Liver (tissue), 9 donors: ENCODE results near the gene DEFB119. TPM values are rescaled to one million over a fixed set of nuclear protein-coding genes. Genes with fewer than 3 reads are reported as not detected.
"Not testable (repeated sequence)": the region's sequence is repeated elsewhere in the genome, so short reads cannot be mapped to it uniquely, and the experiment has no call there.

Experiments used
- DNase-seq: peaks from one replicate; pipeline ENCODE4 v3.0.0-alpha.2; 2017; ENCODE audit warnings: low spot score
- H3K27ac ChIP-seq, 2 donors: one replicate each; pipeline ENCODE4 v1.7.0; 2013; ENCODE audit warnings: inconsistent platforms in 2 of 2, low read length in 2 of 2, control low read depth in 1 of 2, low read depth in 1 of 2, mild to moderate bottlenecking in 1 of 2
- H3K27me3 ChIP-seq, 4 donors: one replicate each; pipeline versions ENCODE4 v1.6.1 to v1.7.0; 2013; ENCODE audit warnings: low read length in 3 of 4, inconsistent platforms in 1 of 4, mild to moderate bottlenecking in 1 of 4, moderate library complexity in 1 of 4; ENCODE audit not compliant: control insufficient read depth in 4 of 4, insufficient read depth in 4 of 4
- H3K36me3 ChIP-seq, 4 donors: one replicate each; pipeline versions ENCODE4 v1.6.1 to v1.7.0; 2013; ENCODE audit warnings: low read length in 3 of 4, mild to moderate bottlenecking in 3 of 4, low read depth in 1 of 4, moderate library complexity in 1 of 4; ENCODE audit not compliant: control insufficient read depth in 4 of 4, insufficient read depth in 3 of 4
- H3K4me1 ChIP-seq, 4 donors: one replicate each; pipeline versions ENCODE4 v1.6.1 to v1.7.0; 2013; ENCODE audit warnings: low read length in 3 of 4, mild to moderate bottlenecking in 3 of 4, moderate library complexity in 1 of 4; ENCODE audit not compliant: control insufficient read depth in 4 of 4, insufficient read depth in 4 of 4
- H3K4me3 ChIP-seq, 3 donors: one replicate each; pipeline versions ENCODE4 v1.6.1 to v1.7.0; 2013; ENCODE audit warnings: low read length in 3 of 3, control low read depth in 1 of 3, low read depth in 1 of 3, mild to moderate bottlenecking in 1 of 3
- H3K9ac ChIP-seq, 2 donors: one replicate each; pipeline ENCODE4 v1.7.0; 2013; ENCODE audit warnings: low read length in 2 of 2, mild to moderate bottlenecking in 2 of 2, moderate library complexity in 2 of 2, control low read depth in 1 of 2, low read depth in 1 of 2
- H3K9me3 ChIP-seq, 4 donors: one replicate each; pipeline versions ENCODE4 v1.6.1 to v1.7.0; 2013; ENCODE audit warnings: low read length in 3 of 4; ENCODE audit not compliant: control insufficient read depth in 4 of 4
- EGR1 ChIP-seq, 2 donors: IDR thresholded peaks; 2 replicates each; pipeline ENCODE4 v1.6.1; 2016 to 2018; ENCODE audit warnings: antibody characterized with exemption in 2 of 2, low read depth in 2 of 2
- FOXA2 ChIP-seq: IDR thresholded peaks from 2 replicates; pipeline ENCODE4 v1.6.1; 2016; ENCODE audit warnings: antibody characterized with exemption
- GABPA ChIP-seq, 2 donors: IDR thresholded peaks in 1 of 2; conservative IDR thresholded peaks in 1 of 2; 2 replicates each; pipeline ENCODE4 v1.6.1; 2016; ENCODE audit warnings: antibody characterized with exemption in 2 of 2, mild to moderate bottlenecking in 1 of 2, moderate library complexity in 1 of 2
- HNF4A ChIP-seq, 2 donors: conservative IDR thresholded peaks; 2 replicates each; pipeline ENCODE4 v1.6.1; 2016; ENCODE audit warnings: antibody characterized with exemption in 2 of 2, mild to moderate bottlenecking in 2 of 2
- JUND ChIP-seq, 2 donors: IDR thresholded peaks; 2 replicates each; pipeline ENCODE4 v1.6.1; 2016; ENCODE audit warnings: antibody characterized with exemption in 2 of 2
- NR2F2 ChIP-seq: IDR thresholded peaks from 2 replicates; pipeline ENCODE4 v1.6.1; 2016; ENCODE audit warnings: antibody characterized with exemption
- RAD21 ChIP-seq, 2 donors: IDR thresholded peaks; 2 replicates each; pipeline ENCODE4 v1.6.1; 2016; ENCODE audit warnings: antibody characterized with exemption in 2 of 2, mild to moderate bottlenecking in 2 of 2
- RXRA ChIP-seq, 2 donors: IDR thresholded peaks; 2 replicates each; pipeline ENCODE4 v1.6.1; 2017 to 2018; ENCODE audit warnings: antibody characterized with exemption in 2 of 2, mild to moderate bottlenecking in 1 of 2
- SP1 ChIP-seq: IDR thresholded peaks from 2 replicates; pipeline ENCODE4 v1.6.1; 2018; ENCODE audit warnings: antibody characterized with exemption, mild to moderate bottlenecking
- TAF1 ChIP-seq: conservative IDR thresholded peaks from 2 replicates; pipeline ENCODE4 v1.6.1; 2016; ENCODE audit warnings: antibody characterized with exemption, mild to moderate bottlenecking
- YY1 ChIP-seq: IDR thresholded peaks from 2 replicates; pipeline ENCODE4 v1.6.1; 2016; ENCODE audit warnings: antibody characterized with exemption, mild to moderate bottlenecking
- WGBS: extraction: QIAGEN DNeasy Blood & Tissue Kit; methylation state at CpG from one replicate; pipeline ENCODE4 v1.1.7; 2013; 5-methylcytosine and 5-hydroxymethylcytosine counted together
- polyA plus RNA-seq, 2 donors: library from polyadenylated mRNA; stranded (reverse) in 1 of 2; unstranded in 1 of 2; fragments of 200-250 nt in 1 of 2; fragments of >200 nt in 1 of 2; fragmentation: Nextera tagmentation in 1 of 2; extraction: Ambion mirVana in 1 of 2; gene quantifications; one replicate each; pipeline versions ENCODE4 v1.2.1 to v1.2.3, GENCODE V29; 2013 to 2015
- total RNA-seq, 2 donors: library from RNA; depleted of rRNA; stranded (reverse); fragments of >200 nt; gene quantifications; one replicate each; pipeline ENCODE4 v1.2.3, GENCODE V29; 2014
- TF ChIP-seq, protein P1 (sequence below): IDR thresholded peaks from 2 replicates; pipeline ENCODE4 v1.6.1; 2016; ENCODE audit warnings: antibody characterized with exemption
- TF ChIP-seq, protein P2 (sequence below): IDR thresholded peaks from 2 replicates; pipeline ENCODE4 v1.6.1; 2016; ENCODE audit warnings: antibody characterized with exemption, mild to moderate bottlenecking
- TF ChIP-seq, protein P3 (sequence below): IDR thresholded peaks from 2 replicates; pipeline ENCODE4 v1.6.1; 2016; ENCODE audit warnings: antibody characterized with exemption
- donor health status: healthy.
- donor health status: healthy.
- donor health status: healthy.
- donor health status: healthy.
- donor health status: healthy.

DEFB119 gene
- total and polyA plus RNA-seq, 4 donors, result not detected

DNA sequence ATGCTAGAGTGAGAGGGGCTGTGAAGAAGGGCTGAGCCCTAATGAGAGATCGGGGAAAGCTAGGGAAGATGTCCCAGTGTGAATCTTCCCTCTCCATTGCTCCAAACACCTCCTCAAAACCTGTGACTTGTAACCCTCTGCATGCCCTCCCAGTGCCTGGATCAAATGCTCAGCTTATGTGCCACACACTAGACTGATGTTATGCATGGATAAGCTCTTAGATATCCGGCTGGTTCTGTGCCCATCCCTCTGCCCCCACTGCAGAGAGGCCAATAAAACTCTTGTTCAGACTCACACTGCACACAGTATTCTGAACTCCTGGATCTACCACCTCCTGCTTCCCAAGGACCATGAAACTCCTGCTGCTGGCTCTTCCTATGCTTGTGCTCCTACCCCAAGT, 22.1 kb downstream of the DEFB119 start, which contains the start of gene DEFB118:
Gene DEFB118, plus strand, starts transcription at position 301 of the 400 bp plus-strand sequence. Its CDS starts 50 bp downstream, at position 351.
- Histone ChIP-seq H3K9me3 (peaks cover 0 to 3% (median 2%) of the 10 kb centered on the region in 4 donors), H3K4me1 (no peaks in the 10 kb centered on the region), H3K4me3 (no peak within 1 kb of the TSS), H3K9ac (no peak within 1 kb of the TSS), H3K36me3 (no peaks in the 10 kb centered on the region), H3K27me3 (no peaks in the 10 kb centered on the region), H3K27ac (no peak within 1 kb of the TSS)
- 54% methylated on average over 2 of the region's 2 CpGs for WGBS
- no peak for DNase-seq
- TF ChIP-seq FOXA2 (no peak), GABPA (IDR thresholded peaks at IDR 0.05 in 1 of 2, conservative IDR thresholded peaks at IDR 0.05 in 1 of 2) (no peak), RXRA (IDR thresholded peaks at IDR 0.05) (no peak), RAD21 (IDR thresholded peaks at IDR 0.05) (no peak), EGR1 (IDR thresholded peaks at IDR 0.05; ENCODE audit: low read depth in 2 of 2) (no peak)
- TF ChIP-seq, protein P1, sequence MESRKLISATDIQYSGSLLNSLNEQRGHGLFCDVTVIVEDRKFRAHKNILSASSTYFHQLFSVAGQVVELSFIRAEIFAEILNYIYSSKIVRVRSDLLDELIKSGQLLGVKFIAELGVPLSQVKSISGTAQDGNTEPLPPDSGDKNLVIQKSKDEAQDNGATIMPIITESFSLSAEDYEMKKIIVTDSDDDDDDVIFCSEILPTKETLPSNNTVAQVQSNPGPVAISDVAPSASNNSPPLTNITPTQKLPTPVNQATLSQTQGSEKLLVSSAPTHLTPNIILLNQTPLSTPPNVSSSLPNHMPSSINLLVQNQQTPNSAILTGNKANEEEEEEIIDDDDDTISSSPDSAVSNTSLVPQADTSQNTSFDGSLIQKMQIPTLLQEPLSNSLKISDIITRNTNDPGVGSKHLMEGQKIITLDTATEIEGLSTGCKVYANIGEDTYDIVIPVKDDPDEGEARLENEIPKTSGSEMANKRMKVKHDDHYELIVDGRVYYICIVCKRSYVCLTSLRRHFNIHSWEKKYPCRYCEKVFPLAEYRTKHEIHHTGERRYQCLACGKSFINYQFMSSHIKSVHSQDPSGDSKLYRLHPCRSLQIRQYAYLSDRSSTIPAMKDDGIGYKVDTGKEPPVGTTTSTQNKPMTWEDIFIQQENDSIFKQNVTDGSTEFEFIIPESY, result no peak
- TF ChIP-seq, protein P2, sequence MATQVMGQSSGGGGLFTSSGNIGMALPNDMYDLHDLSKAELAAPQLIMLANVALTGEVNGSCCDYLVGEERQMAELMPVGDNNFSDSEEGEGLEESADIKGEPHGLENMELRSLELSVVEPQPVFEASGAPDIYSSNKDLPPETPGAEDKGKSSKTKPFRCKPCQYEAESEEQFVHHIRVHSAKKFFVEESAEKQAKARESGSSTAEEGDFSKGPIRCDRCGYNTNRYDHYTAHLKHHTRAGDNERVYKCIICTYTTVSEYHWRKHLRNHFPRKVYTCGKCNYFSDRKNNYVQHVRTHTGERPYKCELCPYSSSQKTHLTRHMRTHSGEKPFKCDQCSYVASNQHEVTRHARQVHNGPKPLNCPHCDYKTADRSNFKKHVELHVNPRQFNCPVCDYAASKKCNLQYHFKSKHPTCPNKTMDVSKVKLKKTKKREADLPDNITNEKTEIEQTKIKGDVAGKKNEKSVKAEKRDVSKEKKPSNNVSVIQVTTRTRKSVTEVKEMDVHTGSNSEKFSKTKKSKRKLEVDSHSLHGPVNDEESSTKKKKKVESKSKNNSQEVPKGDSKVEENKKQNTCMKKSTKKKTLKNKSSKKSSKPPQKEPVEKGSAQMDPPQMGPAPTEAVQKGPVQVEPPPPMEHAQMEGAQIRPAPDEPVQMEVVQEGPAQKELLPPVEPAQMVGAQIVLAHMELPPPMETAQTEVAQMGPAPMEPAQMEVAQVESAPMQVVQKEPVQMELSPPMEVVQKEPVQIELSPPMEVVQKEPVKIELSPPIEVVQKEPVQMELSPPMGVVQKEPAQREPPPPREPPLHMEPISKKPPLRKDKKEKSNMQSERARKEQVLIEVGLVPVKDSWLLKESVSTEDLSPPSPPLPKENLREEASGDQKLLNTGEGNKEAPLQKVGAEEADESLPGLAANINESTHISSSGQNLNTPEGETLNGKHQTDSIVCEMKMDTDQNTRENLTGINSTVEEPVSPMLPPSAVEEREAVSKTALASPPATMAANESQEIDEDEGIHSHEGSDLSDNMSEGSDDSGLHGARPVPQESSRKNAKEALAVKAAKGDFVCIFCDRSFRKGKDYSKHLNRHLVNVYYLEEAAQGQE, result no peak

DNA sequence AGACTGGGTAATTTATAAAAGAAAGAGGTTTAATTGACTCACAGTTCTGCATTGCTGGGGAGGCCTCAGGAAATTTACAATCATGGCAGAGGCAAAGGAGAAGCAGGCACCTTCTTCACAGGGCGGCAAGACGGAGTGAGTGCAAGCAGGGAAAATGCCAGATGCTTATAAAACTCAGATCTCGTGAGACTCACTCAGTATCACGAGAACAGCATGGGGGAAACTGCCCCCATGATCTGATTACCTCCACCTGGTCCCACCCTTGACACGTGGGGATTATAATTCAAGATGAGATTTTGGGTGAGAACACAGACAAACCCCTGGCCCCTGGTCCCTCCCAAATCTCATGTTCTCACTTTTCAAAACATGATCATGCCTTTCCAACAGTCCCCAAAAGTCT, 26.1 kb downstream of the DEFB119 start:
- H3K4me1 ChIP-seq, H3K9ac ChIP-seq, H3K4me3 ChIP-seq, H3K27me3 ChIP-seq, DNase-seq, H3K27ac ChIP-seq, H3K9me3 ChIP-seq, H3K36me3 ChIP-seq: not testable (repeated sequence)
- WGBS, result 71% methylated on average over 5 of the region's 5 CpGs

DNA sequence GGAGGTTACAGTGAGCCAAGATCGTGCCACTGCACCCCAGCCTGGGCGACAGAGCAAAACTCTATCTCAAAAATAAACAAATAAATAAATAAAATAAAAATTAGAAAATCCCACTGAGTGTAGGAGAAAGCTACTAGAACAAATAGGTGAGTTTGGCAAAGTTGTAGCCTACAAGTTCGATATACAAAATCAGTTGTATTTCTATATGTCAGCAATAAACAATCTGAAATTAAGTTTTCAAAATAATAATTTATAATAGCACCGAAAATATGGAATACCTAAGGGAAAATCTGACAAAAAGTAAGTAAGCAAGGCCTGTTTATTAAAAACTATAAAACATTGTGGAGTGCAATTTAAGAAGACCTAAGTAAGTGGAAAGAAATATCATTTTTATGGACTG, 27.1 kb downstream of the DEFB119 start:
- Histone ChIP-seq H3K27ac (no peak overlapping the region), H3K4me1 (no peaks in the 10 kb centered on the region), H3K4me3 (no peak overlapping the region), H3K36me3 (no peaks in the 10 kb centered on the region), H3K27me3 (no peaks in the 10 kb centered on the region), H3K9me3 (peaks cover 0 to 3% (median 1%) of the 10 kb centered on the region in 4 donors), H3K9ac (no peak overlapping the region)
- no peak for DNase-seq
- TF ChIP-seq NR2F2 (no peak), SP1 (no peak), YY1 (no peak), EGR1 (IDR thresholded peaks at IDR 0.05; ENCODE audit: low read depth in 2 of 2) (no peak), TAF1 (no peak), HNF4A (conservative IDR thresholded peaks at IDR 0.05) (no peak), GABPA (IDR thresholded peaks at IDR 0.05 in 1 of 2, conservative IDR thresholded peaks at IDR 0.05 in 1 of 2) (no peak), JUND (IDR thresholded peaks at IDR 0.05) (no peak), RAD21 (IDR thresholded peaks at IDR 0.05) (no peak)
- TF ChIP-seq, protein P3, sequence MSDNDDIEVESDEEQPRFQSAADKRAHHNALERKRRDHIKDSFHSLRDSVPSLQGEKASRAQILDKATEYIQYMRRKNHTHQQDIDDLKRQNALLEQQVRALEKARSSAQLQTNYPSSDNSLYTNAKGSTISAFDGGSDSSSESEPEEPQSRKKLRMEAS, result no peak
- TF ChIP-seq, protein P1, result no peak
- 61% methylated on average over 4 of the region's 4 CpGs for WGBS
